GM21737 (cell line): ENCODE measurements around the gene KIF16B.

Experiments used
- ATAC-seq: cut with Tn5 transposase; IDR thresholded peaks from one replicate; pipeline ENCODE4 v1.9.1; 2021; ENCODE audit warnings: mild to moderate bottlenecking, moderate library complexity; ENCODE audit not compliant: unreplicated experiment

Gene KIF16B, protein sequence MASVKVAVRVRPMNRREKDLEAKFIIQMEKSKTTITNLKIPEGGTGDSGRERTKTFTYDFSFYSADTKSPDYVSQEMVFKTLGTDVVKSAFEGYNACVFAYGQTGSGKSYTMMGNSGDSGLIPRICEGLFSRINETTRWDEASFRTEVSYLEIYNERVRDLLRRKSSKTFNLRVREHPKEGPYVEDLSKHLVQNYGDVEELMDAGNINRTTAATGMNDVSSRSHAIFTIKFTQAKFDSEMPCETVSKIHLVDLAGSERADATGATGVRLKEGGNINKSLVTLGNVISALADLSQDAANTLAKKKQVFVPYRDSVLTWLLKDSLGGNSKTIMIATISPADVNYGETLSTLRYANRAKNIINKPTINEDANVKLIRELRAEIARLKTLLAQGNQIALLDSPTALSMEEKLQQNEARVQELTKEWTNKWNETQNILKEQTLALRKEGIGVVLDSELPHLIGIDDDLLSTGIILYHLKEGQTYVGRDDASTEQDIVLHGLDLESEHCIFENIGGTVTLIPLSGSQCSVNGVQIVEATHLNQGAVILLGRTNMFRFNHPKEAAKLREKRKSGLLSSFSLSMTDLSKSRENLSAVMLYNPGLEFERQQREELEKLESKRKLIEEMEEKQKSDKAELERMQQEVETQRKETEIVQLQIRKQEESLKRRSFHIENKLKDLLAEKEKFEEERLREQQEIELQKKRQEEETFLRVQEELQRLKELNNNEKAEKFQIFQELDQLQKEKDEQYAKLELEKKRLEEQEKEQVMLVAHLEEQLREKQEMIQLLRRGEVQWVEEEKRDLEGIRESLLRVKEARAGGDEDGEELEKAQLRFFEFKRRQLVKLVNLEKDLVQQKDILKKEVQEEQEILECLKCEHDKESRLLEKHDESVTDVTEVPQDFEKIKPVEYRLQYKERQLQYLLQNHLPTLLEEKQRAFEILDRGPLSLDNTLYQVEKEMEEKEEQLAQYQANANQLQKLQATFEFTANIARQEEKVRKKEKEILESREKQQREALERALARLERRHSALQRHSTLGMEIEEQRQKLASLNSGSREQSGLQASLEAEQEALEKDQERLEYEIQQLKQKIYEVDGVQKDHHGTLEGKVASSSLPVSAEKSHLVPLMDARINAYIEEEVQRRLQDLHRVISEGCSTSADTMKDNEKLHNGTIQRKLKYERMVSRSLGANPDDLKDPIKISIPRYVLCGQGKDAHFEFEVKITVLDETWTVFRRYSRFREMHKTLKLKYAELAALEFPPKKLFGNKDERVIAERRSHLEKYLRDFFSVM (N-terminal part only)

DNA sequence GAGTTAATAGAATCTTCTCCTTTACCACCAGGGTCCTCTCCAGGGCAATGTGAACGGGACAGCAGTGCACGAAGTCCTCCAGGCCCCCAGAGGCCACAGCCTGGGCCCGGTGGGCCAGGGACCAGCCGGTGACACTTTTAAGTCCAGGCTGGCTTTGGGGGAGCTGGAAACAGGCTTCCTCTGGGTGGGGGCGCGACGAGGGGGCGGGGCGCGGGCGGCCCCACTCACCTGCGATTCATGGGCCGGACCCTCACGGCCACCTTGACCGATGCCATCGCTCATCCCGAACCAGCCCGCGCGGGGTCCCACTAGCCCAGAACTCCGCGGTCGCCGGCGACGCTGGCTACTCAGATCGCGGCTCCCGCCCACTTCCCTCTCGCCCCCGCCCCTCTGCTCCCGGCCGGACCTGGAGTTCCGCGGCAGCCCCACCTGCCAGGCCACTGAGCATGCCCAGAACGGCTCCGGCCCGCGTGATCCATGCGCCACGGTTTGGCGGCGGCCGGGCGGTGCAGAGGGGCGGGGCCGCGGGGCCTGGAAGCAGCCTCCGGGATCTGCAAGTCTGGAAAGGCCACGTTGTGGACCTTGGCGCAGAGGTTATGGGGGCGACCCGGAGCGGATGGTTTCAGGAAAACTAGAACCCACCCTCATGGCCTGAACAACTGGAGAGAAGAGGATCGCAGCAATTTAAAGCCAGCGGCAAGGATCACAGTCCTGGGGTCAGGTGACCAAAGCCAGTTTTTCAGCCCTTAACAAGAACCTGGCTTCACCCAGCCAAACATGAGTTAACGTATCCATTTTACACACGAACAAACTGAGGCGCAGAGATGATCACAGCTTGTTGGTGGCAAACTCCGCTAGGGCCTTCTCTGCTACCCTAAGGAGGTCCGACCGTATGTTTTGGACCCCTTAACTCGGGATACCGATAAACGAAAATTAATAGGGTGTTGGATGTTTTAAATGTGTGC is at the start of gene KIF16B:
TSS of gene KIF16B (minus strand) at position 448 of the 965 bp plus-strand sequence. CDS start at position 275, 173 bp downstream.
- peak; percentile 87 for ATAC-seq

DNA sequence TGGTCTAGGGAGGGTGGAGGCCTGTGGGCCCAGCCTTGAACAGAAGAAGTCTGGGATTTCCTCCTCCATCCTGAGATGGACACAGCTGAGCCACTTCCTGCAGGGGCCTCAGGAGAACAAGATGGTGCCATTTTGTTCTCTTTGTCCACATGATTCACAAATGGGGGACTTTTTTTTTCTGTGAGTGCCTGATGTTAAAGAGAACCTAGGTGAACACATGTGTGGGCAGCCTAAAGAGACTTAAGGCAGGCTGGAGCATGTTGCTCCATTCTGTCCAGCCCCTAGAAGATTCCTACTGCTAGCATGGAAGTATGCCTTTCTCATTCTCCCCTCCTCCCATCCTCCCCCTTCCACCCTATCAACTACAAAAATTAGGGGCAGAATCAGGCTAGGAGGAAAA is 49.3 kb upstream of the KIF16B start:
- ATAC-seq: no peak

DNA sequence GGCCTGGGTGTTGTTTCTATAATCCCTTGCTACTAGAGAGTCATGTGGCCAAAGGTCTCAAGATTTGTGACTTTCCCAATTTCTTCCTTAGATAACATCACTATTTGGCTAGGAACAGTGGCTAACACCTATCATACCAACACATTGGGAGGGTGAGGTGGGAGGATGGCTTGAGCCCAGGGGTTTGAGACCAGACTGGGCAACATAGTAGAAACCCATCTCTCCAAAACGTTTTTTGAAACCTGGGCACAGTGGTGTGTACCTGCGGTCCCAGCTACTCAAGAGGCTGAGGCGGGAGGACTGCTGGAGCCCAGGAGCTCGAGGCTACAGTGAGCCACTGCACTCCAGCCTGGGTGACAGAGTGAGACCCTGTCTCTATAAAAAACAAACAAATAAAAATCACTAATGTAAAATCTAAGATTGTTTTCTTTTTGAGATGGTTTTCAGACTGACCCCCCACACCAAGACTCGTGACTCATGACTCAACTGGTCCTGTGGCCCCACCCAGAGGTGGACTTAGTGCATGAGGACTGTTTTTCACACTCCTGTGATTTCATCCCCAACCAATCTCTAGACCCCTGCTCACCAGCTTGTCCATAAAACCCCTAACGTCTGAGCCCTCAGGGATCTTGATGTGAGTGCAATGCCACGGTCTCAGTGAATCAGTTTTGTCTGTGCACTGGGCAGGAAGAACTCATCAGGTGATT is 48.3 kb upstream of the KIF16B start:
- no peak for ATAC-seq

DNA sequence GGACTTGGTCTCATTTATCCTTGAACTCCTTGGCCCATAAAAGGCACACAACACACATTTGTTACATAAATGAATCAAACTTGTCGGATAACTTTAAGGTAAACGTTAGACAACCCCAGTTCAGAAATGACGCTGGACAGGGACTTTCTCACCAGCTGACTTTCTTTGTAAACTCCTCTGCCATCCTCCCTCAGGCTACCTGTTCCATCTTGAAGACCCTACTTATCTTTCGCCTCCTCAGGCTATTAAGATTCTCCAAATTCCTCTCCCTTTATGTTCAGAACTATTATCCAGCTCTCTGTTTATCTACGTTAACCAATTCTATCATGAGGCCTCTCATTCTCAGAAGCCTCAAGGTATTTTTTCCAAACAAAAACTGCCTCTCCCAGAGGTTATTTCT is 47.7 kb upstream of the KIF16B start:
- no peak for ATAC-seq

DNA sequence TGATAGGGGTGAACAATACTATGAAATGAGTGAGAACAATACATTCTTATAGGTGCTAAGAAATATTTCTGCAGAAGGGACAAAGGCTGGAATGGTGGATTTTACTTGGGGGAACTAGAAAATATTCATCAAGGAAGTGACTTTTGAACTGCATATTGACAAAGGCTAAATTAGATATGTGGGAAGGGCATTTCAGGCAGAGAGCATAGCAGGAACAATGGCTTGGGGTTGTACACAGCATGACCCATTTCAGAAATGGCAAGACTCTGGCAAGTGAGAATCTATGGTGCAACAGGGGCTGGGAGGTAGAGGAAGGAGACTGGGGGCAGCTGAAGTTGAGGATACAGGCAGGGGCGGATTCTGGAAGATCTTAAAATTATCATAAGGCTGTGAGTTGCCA is 46.7 kb upstream of the KIF16B start:
- ATAC-seq: no peak

DNA sequence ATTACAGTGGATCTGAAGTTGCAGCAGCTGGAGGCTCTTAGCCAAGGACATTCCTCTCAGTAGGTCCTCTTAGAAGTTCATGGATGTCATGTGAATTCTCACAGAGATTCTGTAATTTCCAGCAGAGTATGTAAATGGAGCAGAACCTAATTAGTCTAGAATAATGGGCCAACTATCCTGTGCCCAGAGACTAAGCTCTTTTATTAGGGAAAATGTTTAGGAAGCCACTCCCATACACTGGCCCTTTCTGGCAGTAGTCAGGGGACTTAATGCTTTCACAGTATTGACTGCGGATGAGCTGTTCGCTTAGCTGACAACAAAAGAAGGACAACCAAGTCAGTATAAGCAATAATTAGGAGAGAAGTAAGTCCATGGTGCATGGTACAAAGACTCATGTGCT is 43.8 kb upstream of the KIF16B start:
- ATAC-seq: no peak

DNA sequence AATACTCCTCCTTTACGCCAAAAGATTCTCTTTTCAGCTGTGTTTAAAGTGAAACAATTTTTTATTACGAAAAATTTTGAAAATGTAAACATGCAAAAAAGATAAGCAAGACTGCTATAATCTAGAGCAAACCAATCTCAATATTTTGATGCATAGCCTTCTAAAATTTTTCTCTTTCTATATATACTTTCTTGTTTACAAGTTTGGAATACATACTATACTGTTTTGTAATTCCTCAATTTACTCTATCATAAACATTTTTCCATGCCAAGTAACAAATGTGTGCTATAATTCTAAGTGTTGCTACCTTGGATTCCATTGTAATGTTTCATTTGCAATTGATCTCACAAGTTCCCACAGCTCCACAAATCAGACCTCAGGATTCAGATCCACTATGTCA is 43.1 kb upstream of the KIF16B start:
- ATAC-seq: no peak

DNA sequence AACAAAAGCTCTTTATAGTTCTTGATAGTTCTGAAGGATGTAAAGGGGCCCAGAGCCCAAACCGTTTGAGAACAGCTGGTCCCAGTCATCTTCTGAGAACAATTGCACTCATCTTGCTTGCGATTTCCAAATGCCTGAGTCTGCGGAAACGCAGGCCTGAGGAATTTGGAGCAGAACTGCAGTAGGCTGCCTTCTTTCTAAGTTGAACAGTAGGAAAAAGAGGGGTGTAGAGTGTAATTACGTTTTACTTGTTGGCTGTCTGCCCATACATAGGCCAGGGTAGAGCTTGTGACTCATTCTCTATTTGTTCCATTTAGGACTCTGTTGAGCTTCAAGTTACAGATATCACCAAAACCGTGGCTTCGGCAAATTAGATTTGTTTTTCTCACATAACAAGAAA is 42.0 kb upstream of the KIF16B start:
- no peak for ATAC-seq

DNA sequence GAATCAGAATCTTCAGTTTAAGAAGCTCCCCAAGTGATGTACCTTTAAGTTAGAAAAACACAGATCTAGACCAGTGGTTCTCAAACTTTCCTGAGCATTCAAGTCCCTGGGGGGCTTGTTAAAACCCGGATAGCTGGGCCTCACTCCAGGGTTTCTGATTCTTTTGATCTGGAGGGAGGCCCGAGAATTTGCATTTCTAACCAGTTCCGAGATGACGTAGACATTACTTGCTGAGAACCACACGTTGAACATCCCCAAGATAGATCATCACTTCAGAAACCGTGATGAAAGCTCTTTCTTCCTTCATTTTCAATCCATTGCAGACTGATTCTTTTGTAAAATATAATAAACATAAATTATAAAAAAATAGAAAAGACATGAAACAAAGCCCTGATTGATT is 40.7 kb upstream of the KIF16B start:
- no peak for ATAC-seq

DNA sequence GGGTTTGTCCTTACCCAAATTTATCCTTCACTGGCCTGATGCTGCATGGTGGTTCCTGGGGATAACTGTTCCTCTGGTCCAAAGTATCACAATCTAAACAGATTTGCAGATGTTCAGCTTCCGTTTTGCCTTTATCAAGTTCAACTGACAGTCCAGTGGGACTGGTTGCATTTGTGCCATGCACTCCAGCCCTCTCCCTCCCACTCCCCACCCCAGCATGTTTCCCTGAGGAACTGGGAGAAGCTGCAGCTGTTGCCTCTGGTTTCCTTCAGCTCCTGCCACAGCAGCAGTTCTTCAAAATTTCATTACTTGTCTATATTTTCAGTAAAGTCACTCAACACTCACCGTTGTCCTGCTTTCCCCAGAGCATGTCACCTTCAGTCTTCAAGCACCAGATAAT is 39.5 kb upstream of the KIF16B start:
- no peak for ATAC-seq

DNA sequence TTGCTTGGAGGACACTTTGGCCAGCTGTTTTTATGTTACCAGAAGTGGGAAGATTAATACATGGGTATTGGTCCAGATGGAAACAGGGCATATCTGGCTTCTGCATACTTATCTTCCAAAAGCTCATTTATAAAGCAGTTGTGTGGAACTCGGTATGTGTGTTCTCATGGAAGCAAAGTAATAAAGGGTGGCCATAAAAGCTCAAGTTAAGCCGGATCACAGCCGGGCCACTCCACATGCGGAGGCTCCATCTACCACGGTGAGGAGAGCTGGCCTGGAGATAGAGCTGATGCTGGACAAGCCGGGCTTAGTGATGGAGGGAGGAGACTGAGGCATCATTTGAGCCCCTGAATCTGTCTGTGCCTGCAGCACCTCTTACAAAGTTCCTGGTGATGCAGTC is 38.6 kb upstream of the KIF16B start:
- ATAC-seq: no peak

DNA sequence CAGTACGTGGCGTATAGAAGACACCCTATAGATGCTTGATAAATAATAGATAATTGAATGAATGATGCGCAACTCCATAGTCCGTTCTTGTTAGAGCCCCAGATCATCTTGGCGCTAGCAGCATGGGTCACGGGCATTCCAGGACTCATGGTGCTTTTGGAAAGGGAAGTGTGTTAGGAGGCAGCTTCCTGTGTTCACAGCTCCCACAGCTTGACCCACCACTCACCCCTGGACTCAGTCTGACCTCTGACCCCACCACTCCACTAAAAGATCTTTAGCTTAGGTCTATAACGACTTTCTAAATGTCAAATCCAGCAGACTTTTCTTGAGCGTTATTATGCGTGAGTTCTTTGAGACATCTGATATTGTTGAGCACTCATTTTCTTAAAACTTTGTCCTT is 35.8 kb upstream of the KIF16B start:
- no peak for ATAC-seq

DNA sequence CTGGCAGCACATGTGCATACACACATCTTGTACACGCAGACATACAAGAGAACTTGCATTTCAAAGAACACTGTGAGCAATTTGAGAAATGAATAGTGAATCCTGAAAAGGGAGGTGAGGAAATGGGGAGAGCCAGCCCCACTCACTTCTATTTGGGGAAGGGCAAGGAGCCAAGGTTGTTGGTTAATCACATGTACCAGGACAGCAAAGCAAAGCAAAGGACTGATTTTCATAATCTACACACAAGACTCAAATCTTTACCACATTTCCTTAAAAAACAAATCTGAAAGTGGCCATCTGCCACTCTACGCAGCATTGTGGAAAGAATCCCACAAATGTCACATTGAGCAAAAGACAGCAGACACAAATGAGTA is 35.0 kb upstream of the KIF16B start:
- ATAC-seq: no peak

DNA sequence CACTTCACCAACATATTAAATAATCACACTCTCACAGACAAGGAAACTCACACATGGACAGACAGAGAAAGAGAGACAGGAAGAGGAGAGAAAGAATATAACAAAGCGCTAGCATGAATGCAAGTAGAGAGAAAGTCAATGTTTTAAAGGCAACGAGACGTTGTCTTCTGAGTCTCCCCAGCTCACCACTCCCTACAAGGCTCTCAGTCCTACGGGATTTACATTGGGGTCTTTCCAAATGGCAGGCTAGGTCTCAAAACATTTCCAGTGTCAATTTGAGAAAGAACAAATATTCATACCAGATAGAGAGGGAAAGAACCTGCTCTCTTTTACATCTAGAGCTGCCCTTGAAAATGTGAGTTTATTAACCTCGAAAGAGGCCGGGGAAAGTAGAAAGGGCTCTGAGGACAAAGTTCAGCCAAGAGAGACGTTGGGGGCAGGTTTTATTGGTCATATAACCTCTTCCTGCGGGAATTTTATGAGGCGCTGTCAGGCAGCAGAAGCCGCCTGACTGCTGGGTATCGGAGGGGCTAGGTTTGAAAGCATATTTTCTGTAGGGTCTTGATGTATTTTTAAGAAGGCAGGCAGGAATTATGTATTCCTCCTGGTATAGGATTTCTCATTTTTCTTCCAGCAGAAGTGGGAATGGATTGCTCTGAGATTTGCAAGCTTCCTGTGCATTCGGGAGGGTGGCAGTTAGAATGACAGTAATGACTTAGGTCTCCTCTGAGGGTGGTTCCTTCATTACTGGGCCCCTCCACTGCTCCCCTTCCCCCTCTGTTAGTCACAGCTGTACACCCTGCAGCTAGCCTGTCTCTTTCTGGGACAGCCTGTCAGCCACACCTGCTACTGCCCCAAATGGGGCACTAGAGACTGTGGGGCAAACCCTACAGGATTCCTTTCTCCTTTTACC is 34.4 kb upstream of the KIF16B start:
- ATAC-seq: no peak

DNA sequence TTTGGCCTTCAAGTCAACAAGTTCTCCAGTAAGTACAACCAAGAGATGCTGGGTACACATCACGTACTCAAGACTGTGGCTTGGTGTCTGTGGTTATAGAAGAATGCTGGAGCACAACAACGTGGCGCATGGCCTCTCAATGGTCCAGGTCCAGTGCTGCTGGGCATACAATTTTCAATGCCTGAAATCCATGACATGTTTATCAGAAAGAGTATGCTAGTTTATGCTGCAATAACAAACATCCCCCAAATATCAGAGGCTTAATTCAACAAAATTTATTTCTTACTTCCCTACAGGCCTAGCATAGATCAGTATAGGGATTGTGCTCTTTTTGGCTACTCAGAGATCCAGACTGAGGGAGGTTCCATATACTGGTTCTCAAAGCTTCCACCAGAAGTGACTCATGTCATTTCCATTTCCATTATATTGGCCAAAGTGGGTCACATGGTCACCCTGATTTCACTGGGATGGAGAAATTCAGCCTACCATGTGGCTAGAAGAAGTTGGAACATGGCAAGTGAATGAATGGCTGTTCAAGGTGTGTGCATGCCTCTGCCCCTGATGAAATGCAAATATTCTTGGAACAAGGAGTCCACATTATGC is 33.3 kb upstream of the KIF16B start:
- no peak for ATAC-seq

DNA sequence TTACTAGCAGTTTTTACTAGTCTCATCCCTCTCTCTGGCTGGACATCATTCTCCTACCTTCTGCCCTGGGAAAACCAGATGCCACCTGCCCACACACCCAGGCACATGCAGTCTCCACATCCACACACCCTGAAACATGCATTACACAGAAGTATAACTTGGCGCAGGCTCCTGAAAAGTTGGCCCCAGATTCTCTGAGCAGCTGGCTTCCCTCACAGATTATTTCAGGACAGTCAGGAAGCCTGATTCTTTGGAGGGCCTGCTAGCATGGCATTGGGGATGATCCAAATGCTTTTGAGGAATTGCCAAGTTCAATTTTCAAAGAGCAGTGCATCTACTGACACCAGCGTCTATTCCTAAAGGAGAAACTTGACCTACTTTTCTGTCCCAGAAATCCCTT is 27.8 kb upstream of the KIF16B start:
- ATAC-seq: no peak

DNA sequence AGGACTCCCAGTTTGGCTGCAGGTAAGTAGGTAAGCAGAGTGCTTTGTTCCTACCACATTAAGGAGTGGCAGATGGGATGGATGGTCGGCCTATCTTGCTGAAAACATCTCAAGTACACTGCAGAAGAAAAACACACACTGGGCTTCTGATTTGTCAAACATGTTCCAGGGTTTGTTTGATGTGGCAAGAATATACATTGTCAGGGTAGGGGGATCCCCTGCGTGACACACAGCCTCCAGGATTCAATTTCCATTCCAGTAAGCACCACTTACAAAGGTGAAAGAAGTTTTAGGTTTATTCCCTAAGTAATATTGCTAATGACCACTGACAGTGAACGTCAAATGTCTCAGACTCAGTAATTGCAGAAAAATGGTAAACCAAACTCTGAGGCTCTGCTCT is 26.0 kb upstream of the KIF16B start:
- ATAC-seq: no peak

DNA sequence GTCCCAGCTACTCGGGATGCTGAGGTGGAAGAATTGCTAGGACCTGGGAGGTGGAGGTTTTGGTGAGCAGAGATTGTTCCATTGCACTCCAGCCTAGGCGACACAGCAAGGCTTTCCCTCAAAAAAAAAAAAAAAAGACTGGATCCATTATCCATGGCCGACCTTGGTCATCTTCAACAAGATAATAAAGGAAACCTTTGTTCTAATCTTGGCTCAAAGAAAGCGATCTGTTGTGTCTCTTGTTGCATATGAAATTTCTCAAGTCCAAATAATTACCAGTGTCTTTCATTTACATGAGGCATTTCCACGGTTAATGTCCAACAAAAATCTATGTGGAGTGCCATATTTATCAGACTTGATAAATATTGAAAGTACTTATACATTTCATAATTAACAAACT is 23.7 kb upstream of the KIF16B start:
- no peak for ATAC-seq
